ENCODE data around the gene MAP10.

MAP10 gene, protein sequence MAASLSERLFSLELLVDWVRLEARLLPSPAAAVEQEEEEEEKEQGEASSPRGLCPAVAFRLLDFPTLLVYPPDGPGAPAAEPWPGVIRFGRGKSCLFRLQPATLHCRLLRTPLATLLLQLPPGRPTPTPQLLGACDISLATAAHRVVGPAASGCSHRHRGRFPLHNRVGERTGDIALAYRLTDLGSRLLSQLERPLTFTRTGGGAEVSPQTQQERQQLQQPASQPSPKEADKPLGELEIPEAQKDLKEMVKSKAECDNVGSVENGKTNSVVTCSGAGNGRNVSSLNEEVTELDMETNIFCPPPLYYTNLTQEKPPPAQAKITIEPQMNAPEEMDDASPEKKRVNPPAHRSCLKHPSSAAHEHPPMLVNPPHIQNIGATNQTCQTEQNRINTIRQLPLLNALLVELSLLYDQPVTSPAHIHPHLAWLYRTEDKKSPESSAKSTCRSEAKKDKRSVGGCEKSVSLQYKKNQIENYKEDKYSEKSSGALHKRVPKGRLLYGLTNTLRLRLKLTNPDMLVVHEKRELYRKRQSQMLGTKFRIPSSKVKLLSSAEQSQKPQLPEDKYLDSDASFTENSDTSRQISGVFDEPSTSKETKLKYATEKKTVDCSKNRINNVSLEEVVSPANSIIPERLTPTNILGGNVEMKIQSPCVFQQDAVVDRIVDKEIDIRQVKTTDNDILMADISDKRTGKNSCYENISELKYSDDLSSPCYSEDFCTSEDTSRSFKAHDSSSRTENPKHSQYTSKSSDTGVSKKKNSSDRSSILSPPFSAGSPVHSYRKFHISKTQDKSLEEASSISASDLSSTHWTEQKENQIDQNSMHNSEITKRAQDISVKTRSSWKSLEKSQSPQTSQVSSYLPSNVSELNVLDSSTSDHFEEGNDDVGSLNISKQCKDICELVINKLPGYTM

DNA sequence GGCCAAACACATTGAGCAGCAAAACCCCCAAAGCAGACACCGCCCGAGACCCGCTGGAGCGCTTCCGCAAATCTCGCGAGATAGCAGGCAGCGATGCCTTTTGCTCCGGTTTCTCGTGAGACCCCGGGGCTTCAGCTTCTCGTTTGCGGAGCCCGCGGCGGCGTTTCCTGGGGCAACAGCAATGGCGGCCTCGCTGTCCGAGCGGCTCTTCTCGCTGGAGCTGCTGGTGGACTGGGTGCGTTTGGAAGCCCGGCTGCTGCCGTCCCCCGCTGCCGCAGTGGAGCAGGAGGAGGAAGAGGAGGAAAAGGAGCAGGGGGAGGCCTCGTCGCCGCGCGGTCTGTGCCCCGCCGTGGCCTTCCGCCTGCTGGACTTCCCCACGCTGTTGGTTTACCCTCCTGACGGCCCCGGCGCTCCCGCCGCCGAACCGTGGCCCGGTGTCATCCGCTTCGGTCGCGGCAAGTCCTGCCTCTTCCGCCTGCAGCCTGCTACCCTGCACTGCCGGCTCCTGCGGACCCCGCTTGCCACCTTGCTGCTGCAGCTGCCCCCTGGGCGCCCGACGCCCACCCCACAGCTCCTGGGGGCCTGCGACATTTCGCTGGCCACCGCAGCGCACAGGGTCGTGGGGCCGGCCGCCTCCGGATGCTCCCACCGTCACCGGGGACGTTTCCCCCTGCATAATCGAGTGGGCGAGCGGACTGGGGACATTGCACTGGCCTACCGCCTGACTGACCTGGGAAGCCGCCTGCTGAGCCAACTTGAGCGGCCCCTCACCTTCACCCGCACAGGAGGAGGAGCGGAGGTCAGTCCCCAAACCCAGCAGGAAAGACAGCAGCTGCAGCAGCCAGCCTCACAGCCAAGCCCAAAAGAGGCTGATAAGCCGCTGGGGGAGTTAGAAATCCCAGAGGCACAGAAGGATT is at the start of gene MAP10:
MAP10 (plus strand) TSS at position 148 of the 917 bp plus-strand sequence; CDS start at position 182, 34 bp downstream.
- H3K9ac ChIP-seq (ENCODE audit: insufficient read length, low read depth): no peak within 1 kb of the TSS
- no peaks in the 10 kb centered on the region for H3K36me3 ChIP-seq (ENCODE audit: insufficient read depth, insufficient read length, low read length)
- no peaks in the 10 kb centered on the region for H3K4me1 ChIP-seq (ENCODE audit: insufficient read depth, insufficient read length)
- H3K4me3 ChIP-seq (ENCODE audit: insufficient read length, low read depth): no peak within 1 kb of the TSS
- H3K9me3 ChIP-seq (ENCODE audit: insufficient read depth, low read length): no peaks in the 10 kb centered on the region; the same call in 1 of the 2 replicates
- H3K27me3 ChIP-seq (ENCODE audit: insufficient read depth, insufficient read length): no peaks in the 10 kb centered on the region
- DNase-seq (ENCODE audit: low read depth, low spot score): no peak
- no peak for TF ChIP-seq ZNF274 (IDR thresholded peaks at IDR 0.05; ENCODE audit: low read depth, low read length)
- no peak for TF ChIP-seq SUZ12 (IDR thresholded peaks at IDR 0.05; ENCODE audit: extremely low read depth, insufficient read depth, insufficient read length)
- TF ChIP-seq YY1 (IDR thresholded peaks at IDR 0.05; ENCODE audit: insufficient read depth, insufficient read length): no peak

DNA sequence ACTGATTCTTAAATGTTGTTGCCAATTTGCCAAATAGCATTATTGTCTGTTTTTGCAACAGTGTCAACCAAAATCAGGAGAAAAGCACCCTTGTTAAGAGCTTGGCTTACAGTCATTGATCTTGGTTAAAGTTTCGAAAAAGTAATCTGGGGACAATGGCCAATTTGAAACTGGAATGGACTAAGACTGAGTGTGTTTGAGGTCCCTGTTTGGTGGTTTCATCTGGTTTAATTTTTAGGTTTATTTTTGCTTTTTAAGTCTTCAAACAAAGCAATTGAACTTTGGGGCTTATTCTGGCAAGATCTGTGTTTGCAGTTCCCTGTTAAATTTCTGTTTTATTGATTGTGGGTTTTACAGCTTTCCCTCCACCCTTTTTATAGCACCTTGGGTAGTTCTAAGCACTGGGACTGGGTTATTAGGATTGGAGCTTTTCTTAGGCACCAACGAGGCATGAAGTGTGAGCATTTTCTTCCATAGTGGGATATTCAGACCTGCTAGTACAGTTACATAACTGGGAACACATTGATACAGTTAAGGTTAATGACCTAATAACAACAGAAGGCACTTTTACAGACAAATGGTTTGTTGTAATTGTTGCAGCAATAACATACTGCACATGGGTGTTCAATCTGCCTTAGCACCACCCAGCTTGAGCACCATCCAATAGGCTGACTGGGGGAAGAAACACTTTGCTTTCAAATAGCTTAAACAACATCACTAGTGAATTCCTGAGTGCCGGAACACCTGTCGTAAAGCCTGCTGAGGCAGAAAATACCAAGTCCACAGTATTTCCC is 40.6 kb upstream of the MAP10 start:
- no peaks in the 10 kb centered on the region for H3K36me3 ChIP-seq (ENCODE audit: insufficient read depth, insufficient read length, low read length)
- H3K9me3 ChIP-seq (ENCODE audit: insufficient read depth, low read length): peaks cover 14% of the 10 kb centered on the region
- H3K27me3 ChIP-seq (ENCODE audit: insufficient read depth, insufficient read length): no peaks in the 10 kb centered on the region
- H3K4me1 ChIP-seq (ENCODE audit: insufficient read depth, insufficient read length): no peaks in the 10 kb centered on the region
- no peak overlapping the region for H3K4me3 ChIP-seq (ENCODE audit: insufficient read length, low read depth)
- no peak for DNase-seq (ENCODE audit: low read depth, low spot score)
- TF ChIP-seq ZNF274 (IDR thresholded peaks at IDR 0.05; ENCODE audit: low read depth, low read length): no peak
- no peak for TF ChIP-seq SUZ12 (IDR thresholded peaks at IDR 0.05; ENCODE audit: extremely low read depth, insufficient read depth, insufficient read length)
- TF ChIP-seq YY1 (IDR thresholded peaks at IDR 0.05; ENCODE audit: insufficient read depth, insufficient read length): no peak
- H3K9ac ChIP-seq (ENCODE audit: insufficient read length, low read depth): no peak overlapping the region

DNA sequence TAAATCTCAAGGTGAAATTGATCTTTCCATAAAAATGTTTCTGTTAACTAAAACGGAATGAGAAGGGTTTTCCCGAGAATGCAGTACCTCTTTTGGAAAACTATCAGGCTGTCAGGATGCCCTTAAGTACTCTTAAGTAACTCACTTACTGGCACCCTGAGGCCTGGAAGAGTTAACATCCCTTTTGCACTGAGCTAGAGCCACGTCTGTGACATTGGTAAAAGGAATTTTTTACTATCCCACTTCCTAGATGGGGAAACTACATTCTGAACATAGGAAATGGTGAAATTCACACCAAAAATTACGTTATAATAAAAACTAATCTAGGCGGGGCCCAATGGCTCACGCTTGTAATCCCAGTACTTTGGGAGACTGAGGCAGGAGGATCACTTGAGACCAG is 39.7 kb upstream of the MAP10 start:
- no peak overlapping the region for H3K4me3 ChIP-seq (ENCODE audit: insufficient read length, low read depth)
- H3K9ac ChIP-seq (ENCODE audit: insufficient read length, low read depth): no peak overlapping the region
- TF ChIP-seq YY1 (IDR thresholded peaks at IDR 0.05; ENCODE audit: insufficient read depth, insufficient read length) (no peak), SUZ12 (IDR thresholded peaks at IDR 0.05; ENCODE audit: extremely low read depth, insufficient read depth, insufficient read length) (no peak), ZNF274 (IDR thresholded peaks at IDR 0.05; ENCODE audit: low read depth, low read length) (no peak)
- H3K27me3 ChIP-seq (ENCODE audit: insufficient read depth, insufficient read length): no peaks in the 10 kb centered on the region
- H3K4me1 ChIP-seq (ENCODE audit: insufficient read depth, insufficient read length): no peaks in the 10 kb centered on the region
- no peaks in the 10 kb centered on the region for H3K36me3 ChIP-seq (ENCODE audit: insufficient read depth, insufficient read length, low read length)
- H3K9me3 ChIP-seq (ENCODE audit: insufficient read depth, low read length): peaks cover 14% of the 10 kb centered on the region
- no peak for DNase-seq (ENCODE audit: low read depth, low spot score)

DNA sequence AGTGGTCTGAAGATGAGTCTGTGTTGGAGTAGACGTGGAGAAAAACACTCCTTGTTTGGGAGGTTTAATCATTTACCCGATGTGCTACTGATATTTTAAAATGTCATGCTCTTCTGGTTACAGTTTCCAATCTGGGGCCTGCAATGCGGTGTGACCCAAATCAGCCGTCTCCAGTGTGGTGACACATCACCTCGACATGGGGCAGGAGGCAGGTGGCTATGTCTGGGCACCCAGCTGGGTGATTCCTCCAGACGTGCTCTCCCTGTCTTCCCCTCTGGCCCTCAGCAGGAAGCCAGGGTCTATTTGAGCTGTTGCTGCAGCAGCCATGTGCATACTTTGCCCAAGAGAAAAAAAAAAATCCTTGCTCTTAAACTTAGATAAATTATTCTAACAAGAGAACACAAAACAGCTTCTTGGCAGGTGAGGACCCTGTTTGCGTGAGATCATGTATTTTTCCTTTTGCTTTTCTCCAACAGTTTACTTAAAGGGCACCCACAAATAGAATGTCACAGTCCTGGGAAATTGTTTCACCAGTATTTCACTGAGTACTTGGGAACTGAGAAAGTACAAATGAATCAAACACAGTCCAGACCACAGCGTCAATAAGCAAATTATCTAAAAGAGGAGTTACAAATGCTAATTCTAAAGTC is 38.9 kb upstream of the MAP10 start:
- H3K4me1 ChIP-seq (ENCODE audit: insufficient read depth, insufficient read length): no peaks in the 10 kb centered on the region
- no peaks in the 10 kb centered on the region for H3K36me3 ChIP-seq (ENCODE audit: insufficient read depth, insufficient read length, low read length)
- DNase-seq (ENCODE audit: low read depth, low spot score): peak; percentile 18
- no peak overlapping the region for H3K9ac ChIP-seq (ENCODE audit: insufficient read length, low read depth)
- H3K9me3 ChIP-seq (ENCODE audit: insufficient read depth, low read length): peaks cover 14% of the 10 kb centered on the region
- H3K27me3 ChIP-seq (ENCODE audit: insufficient read depth, insufficient read length): no peaks in the 10 kb centered on the region
- H3K4me3 ChIP-seq (ENCODE audit: insufficient read length, low read depth): no peak overlapping the region
- TF ChIP-seq SUZ12 (IDR thresholded peaks at IDR 0.05; ENCODE audit: extremely low read depth, insufficient read depth, insufficient read length): no peak
- TF ChIP-seq ZNF274 (IDR thresholded peaks at IDR 0.05; ENCODE audit: low read depth, low read length): no peak
- no peak for TF ChIP-seq YY1 (IDR thresholded peaks at IDR 0.05; ENCODE audit: insufficient read depth, insufficient read length)

DNA sequence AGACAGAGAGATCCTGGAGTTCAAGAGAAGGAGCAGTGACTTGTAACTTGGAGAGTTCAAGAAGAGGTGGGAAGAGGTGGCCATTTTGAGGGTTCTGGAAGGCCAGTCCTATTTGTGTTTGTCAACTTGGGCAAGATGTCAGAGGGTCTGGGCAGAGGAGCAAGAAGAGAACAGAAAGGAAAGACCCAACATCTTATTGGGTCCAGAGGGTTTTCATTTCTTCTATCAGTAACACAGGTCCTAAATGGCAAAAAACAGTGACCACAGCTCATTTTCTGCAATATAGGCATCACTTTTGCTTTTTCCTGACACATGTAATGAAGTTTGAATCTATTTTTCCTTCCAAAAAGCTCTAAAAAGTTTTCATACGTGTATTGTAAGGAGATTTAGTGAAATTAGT is 38.3 kb upstream of the MAP10 start:
- peaks cover 14% of the 10 kb centered on the region for H3K9me3 ChIP-seq (ENCODE audit: insufficient read depth, low read length)
- H3K9ac ChIP-seq (ENCODE audit: insufficient read length, low read depth): no peak overlapping the region
- no peaks in the 10 kb centered on the region for H3K27me3 ChIP-seq (ENCODE audit: insufficient read depth, insufficient read length)
- H3K4me1 ChIP-seq (ENCODE audit: insufficient read depth, insufficient read length): no peaks in the 10 kb centered on the region
- DNase-seq (ENCODE audit: low read depth, low spot score): no peak
- no peak for TF ChIP-seq ZNF274 (IDR thresholded peaks at IDR 0.05; ENCODE audit: low read depth, low read length)
- no peak for TF ChIP-seq SUZ12 (IDR thresholded peaks at IDR 0.05; ENCODE audit: extremely low read depth, insufficient read depth, insufficient read length)
- no peak for TF ChIP-seq YY1 (IDR thresholded peaks at IDR 0.05; ENCODE audit: insufficient read depth, insufficient read length)
- no peaks in the 10 kb centered on the region for H3K36me3 ChIP-seq (ENCODE audit: insufficient read depth, insufficient read length, low read length)
- no peak overlapping the region for H3K4me3 ChIP-seq (ENCODE audit: insufficient read length, low read depth)

All from NT2/D1 (cell line).